GM19099 (cell line): ENCODE data around the gene PCNX1.

ENCODE experiments used
- POLR2A ChIP-seq: IDR thresholded peaks from 3 replicates; pipeline ENCODE4 v1.6.1; 2011; ENCODE audit warnings: low read depth; ENCODE audit not compliant: insufficient read length; ENCODE audit errors: extremely low read depth

The PCNX1 gene

DNA sequence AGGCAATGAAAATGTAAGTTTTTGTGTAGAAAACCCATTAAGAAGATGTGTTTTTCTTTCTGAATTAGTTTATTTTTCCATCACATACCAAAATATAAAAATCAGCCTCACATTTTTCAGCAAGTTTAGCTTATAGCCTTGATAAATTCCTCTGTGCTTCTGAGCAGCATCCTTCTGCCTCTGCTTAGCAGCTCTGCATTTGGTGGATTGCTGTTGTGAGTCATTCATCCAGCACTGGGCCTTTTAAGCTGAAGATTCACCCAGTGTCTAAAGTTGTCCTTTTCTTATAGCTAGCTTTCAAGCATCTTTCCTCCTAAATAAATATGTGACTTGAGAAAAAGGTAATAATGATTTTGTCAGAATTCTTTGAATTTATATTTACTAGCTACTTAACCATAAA lies 206.1 kb downstream of the PCNX1 start:
- TF ChIP-seq POLR2A, result no peak

GRCh38 chr14:71114565-71114964 lies 207.3 kb downstream of the PCNX1 start:
- no peak for TF ChIP-seq POLR2A

DNA sequence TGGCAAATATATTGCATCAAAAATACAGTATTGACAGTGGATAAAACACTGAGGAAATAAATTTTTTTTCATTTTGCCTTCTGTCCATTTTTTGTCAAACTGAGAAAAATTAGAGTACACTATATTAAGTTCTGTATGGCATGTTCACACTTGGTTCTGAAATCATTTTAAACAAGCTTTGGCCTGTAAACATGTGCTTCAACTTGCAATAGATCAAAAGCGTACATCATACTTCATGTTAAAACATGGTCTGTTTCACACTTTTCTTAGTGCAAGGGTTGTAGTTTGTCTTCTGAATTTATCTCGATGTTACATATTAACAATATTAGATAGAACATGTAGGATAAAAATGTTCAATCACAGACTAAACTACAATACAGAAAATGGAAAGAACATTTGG lies 208.0 kb downstream of the PCNX1 start:
- TF ChIP-seq POLR2A, result no peak

- TF ChIP-seq POLR2A, result no peak
These were observed 208.7 kb downstream of the PCNX1 start for GRCh38 chr14:71115821-71116567.

DNA sequence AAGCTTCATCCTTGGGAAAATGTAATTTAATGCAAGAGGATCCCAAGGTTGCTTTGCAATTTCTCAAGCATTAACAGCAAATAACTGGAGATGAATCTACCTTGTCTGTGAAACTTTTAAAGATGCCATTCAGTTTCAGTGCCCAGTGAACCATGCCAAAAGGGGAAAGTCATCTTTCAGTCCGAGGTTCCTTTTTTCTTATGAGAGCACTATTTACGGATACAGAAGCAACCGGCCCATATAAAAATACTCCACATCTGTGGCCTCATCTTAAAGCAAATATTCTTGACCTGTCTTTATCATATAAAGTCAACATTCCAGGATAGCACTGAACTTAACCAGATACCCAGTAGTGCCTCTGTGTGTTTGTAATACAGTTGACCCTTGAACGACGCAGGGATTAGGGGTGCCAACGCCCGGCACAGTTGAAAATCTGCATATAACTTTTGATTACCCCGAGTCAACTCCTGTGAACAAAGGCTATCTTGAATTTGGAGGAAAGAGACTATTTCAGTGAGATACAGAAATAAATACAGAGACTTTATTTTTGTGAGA lies 209.4 kb downstream of the PCNX1 start:
- no peak for TF ChIP-seq POLR2A

DNA sequence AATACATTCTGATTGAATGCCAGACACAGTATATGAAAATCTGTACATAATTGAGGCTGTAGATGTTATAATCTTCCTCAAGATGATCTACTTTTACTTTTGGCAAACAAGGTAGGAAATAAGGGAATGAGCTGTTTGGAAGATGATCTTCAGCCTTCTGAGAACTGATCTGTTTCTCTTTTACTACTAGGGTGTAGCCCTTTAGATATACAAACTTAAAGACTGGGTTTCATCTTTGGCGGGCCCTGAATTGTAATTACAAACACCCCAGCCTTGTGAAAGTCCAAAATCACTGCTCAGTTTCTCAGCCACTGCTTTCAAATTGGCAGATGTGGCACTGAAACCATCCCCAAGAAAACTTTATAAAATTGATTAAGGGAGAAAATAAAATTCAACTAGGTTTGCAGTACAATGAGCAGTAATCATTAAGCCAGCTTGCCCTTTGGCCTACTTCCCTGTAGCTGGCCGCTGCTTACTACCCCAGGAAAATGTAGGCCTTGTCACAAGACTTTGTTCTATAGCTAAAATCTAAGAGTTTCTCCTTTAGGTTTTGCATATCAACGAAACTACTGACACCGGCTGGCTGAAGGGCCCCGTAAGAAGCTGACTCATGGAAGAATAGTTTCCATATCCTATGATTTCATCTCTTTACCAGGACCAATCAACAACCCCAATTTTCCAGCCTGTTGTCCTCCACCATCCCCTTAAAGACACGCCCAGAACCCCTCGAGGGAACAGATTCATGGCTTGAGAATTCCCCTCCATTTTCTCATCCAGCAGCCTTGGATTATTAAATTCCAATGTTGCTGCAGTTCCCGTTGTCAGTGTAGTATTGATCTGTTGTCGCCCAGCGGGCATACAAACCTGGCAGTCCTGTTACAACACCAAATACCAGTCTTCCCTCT lies 210.8 kb downstream of the PCNX1 start:
- TF ChIP-seq POLR2A, result no peak

- TF ChIP-seq POLR2A, result no peak
These were observed 211.8 kb downstream of the PCNX1 start for GRCh38 chr14:71119075-71119474.

GRCh38 chr14:71119832-71120231 lies 212.6 kb downstream of the PCNX1 start:
- no peak for TF ChIP-seq POLR2A

- TF ChIP-seq POLR2A, result no peak
These were observed 213.7 kb downstream of the PCNX1 start for GRCh38 chr14:71121001-71121400.

DNA sequence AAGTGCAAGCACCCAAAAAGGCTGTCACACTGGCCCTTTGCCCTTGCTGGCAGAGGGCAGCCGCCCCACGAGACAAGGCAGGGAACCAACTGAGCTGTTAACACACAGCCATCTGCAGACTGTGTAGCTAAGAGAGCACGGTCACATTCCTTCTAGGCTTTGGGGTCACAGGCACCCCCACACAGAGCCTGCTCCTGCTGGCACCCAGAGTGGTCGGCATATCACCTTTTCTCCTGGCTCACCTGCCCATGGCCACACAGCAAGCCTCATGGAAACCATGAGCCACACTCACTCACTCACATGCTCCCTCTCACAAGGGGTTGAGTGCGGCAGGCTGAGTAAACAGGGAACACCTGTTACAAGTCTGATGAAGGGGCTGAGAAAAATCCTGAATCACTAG lies 214.5 kb downstream of the PCNX1 start:
- TF ChIP-seq POLR2A, result no peak

DNA sequence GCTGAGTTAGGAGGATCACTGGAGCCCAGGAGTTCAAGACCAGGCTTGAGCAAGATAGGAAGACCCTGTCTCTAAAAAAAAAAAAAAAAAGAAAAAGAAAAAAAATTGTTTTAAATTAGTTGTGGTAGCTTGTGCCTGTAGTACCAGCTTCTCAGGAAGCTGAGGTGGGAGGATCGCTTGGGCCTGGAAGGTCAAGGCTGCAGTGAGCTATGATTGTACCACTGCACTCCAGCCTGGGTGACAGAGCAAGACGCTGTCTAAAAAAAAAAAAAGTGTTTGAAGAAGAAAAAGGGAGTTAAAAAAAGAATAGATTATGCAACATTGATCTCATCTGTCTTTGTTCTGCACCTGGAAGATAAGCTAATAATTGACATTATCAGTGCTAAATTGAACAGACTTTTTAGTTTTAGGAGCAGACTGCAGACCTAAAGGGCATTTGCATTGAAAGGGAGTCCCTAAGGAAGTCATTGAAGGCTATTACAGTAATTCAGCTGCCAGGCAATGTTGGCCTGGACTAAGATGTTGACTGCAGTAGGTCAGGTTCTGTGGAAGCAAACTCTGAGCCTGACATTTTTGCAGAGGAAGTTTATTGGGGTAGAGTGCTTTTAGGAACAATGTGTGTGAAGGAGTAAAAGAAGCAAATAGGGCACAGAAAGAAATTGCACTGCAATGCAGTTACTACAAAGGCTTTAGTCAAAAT lies 215.8 kb downstream of the PCNX1 start:
- no peak for TF ChIP-seq POLR2A

- TF ChIP-seq POLR2A, result no peak
These were observed 216.4 kb downstream of the PCNX1 start for GRCh38 chr14:71123579-71124135.

DNA sequence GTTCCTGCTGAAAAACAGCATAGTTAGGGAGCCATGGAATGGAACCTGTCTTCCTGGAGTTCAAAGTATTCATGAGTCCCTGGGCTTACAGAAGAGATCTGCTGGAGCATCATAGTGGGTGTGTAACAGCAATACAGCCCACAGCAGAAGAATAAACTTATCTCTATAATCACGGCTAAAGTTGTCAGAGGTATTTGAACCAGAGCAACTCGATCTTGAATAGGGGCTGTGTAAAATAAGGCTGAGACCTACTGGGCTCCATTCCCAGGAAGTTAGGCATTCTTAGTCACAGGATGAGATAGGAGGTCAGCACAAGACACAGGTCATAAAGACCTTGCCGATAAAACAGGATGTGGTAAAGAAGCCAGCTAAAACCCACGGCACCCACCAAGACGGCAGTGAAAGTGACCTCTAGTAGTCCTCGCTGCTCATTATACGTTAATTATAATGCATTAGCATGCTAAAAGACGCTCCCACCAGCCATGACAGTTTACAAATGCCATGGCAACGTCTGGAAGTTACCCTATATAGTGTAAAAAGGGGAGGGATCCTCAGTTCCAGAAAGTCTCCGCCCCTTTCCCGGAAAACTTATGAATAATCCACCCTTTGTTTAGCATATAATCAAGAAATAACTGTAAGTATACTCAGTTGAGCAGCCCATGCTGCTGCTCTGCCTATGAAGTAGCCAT lies 223.4 kb downstream of the PCNX1 start:
- no peak for TF ChIP-seq POLR2A

GRCh38 chr14:71133296-71133695 lies 226.0 kb downstream of the PCNX1 start:
- no peak for TF ChIP-seq POLR2A
